GM19328 (cell line): ENCODE measurements around the gene ATP5IF1.

ENCODE experiments used
- ATAC-seq: cut with Tn5 transposase; IDR thresholded peaks from one replicate; pipeline ENCODE4 v1.9.1; 2021; ENCODE audit warnings: mild to moderate bottlenecking, moderate library complexity; ENCODE audit not compliant: unreplicated experiment

The ATP5IF1 gene

GRCh38 chr1:28264897-28265296, 29.0 kb downstream of the ATP5IF1 start:
- no peak for ATAC-seq

- no peak for ATAC-seq
Observed at GRCh38 chr1:28265577-28265976, 29.7 kb downstream of the ATP5IF1 start.

- no peak for ATAC-seq
Observed at GRCh38 chr1:28266920-28267322, 31.0 kb downstream of the ATP5IF1 start.

GRCh38 chr1:28267633-28268032, 31.7 kb downstream of the ATP5IF1 start:
- no peak for ATAC-seq

- ATAC-seq, result no peak
Observed at GRCh38 chr1:28269529-28269928, 33.6 kb downstream of the ATP5IF1 start.

GRCh38 chr1:28272215-28272852, 36.4 kb downstream of the ATP5IF1 start:
- no peak for ATAC-seq

- no peak for ATAC-seq
Observed at GRCh38 chr1:28273216-28273860, 37.4 kb downstream of the ATP5IF1 start.

- no peak for ATAC-seq
Observed at GRCh38 chr1:28278763-28279162, 42.8 kb downstream of the ATP5IF1 start.

- ATAC-seq, result no peak
Observed at GRCh38 chr1:28279721-28280120, 43.8 kb downstream of the ATP5IF1 start.

- no peak for ATAC-seq
Observed at GRCh38 chr1:28280501-28280900, 44.6 kb downstream of the ATP5IF1 start.

- no peak for ATAC-seq
Observed at GRCh38 chr1:28280977-28281381, 45.1 kb downstream of the ATP5IF1 start.

- ATAC-seq, result no peak
Observed at GRCh38 chr1:28281608-28282425, 45.9 kb downstream of the ATP5IF1 start.

GRCh38 chr1:28282426-28283407, 46.8 kb downstream of the ATP5IF1 start:
- ATAC-seq, result no peak

GRCh38 chr1:28286111-28286510, 50.2 kb downstream of the ATP5IF1 start:
- no peak for ATAC-seq
